GM12878 (cell line): ENCODE data around the gene FLVCR1. TPM values are rescaled to one million over a fixed set of nuclear protein-coding genes. Genes with fewer than 3 reads are reported as not detected.

Source experiments
- ATAC-seq: fragments of 200-7000 bp; cut with Tn5 transposase; 3 replicates; pipeline ENCODE4 v1.9.1; 2020; ENCODE audit warnings: mild to moderate bottlenecking, moderate library complexity
- BruUV-seq: library from RNA; stranded (reverse); fragments of 400-500 nt; replicated peaks from 2 replicates; lab custom pipeline; 2021; lab: Mats Ljungman, UMichigan
- CTCF ChIA-PET: fragments of 300-600 bp; sonication (Branson Sonifier 250); formaldehyde crosslinking; extraction: SDS; loops from one replicate; lab custom pipeline; 2021; ENCODE audit warnings: inconsistent platforms; lab: Yijun Ruan, JAX
- POLR2A ChIA-PET: fragments of 350-600 bp; formaldehyde crosslinking; extraction: SDS; loops from one replicate; lab custom pipeline; 2021; ENCODE audit warnings: inconsistent platforms; lab: Charles Lee
- RAD21 ChIA-PET: fragments of 300-600 bp; sonication (Branson Sonifier 250); formaldehyde crosslinking; loops from one replicate; lab custom pipeline; 2023; ENCODE audit warnings: antibody characterized with exemption; ENCODE audit not compliant: unreplicated experiment; lab: Charles Lee
- SMC1A ChIA-PET: fragments of 300-600 bp; sonication (Branson Sonifier 250); formaldehyde crosslinking; loops from one replicate; lab custom pipeline; 2023; ENCODE audit not compliant: unreplicated experiment, uncharacterized antibody; lab: Charles Lee
- DNase-seq: peaks from one replicate; pipeline ENCODE4 v3.0.0-alpha.2; 2011; ENCODE audit warnings: low read depth, low spot score
- FAIRE-seq: peaks from 3 replicates; lab custom pipeline; 2011; peaks lifted over from hg19 to GRCh38; lab: Jason Lieb, UNC
- H2AFZ ChIP-seq: 2 replicates; pipeline ENCODE4 v1.6.0; 2011; ENCODE audit warnings: low read depth, low read length, control low read depth; ENCODE audit not compliant: control insufficient read depth
- H3K27ac ChIP-seq: 2 replicates; pipeline ENCODE4 v1.5.1; 2011; ENCODE audit warnings: control low read depth; ENCODE audit not compliant: control insufficient read depth, insufficient read depth
- H3K27me3 ChIP-seq, 2 experiments: replicated peaks in 1 of 2; 2 replicates each; pipeline versions ENCODE4 v1.6.0 to v1.6.1; 2011; ENCODE audit warnings: low read length in 1 of 2; ENCODE audit not compliant: control insufficient read depth in 2 of 2, insufficient read depth in 2 of 2
- H3K36me3 ChIP-seq, 2 experiments: 2 replicates each; pipeline ENCODE4 v1.5.1; 2011; ENCODE audit warnings: low read length in 1 of 2; ENCODE audit not compliant: control insufficient read depth in 2 of 2, insufficient read depth in 2 of 2
- H3K4me1 ChIP-seq: 2 replicates; pipeline ENCODE4 v1.6.1; 2011; ENCODE audit warnings: mild to moderate bottlenecking, low read length, moderate library complexity, mixed read lengths; ENCODE audit not compliant: control insufficient read depth, insufficient read depth
- H3K4me2 ChIP-seq: 2 replicates; pipeline ENCODE4 v1.6.0; 2011; ENCODE audit warnings: control low read depth; ENCODE audit not compliant: control insufficient read depth, insufficient read depth
- H3K4me3 ChIP-seq: fragments of 200-600 bp; sonication (generic); 2 replicates; pipeline ENCODE4 v1.5.1; 2016
- H3K79me2 ChIP-seq: 2 replicates; pipeline ENCODE4 v1.6.0; 2011; ENCODE audit warnings: low read length; ENCODE audit not compliant: control insufficient read depth, insufficient read depth
- H3K9ac ChIP-seq: 2 replicates; pipeline ENCODE4 v1.8.0; 2011; ENCODE audit warnings: low read length, control low read depth, mixed read lengths; ENCODE audit not compliant: control insufficient read depth, insufficient read depth
- H3K9me3 ChIP-seq: replicated peaks from 3 replicates; pipeline ENCODE4 v1.5.1; 2011; ENCODE audit warnings: mild to moderate bottlenecking, low read length; ENCODE audit not compliant: control insufficient read depth, insufficient read depth
- H4K20me1 ChIP-seq: 2 replicates; pipeline ENCODE4 v1.6.0; 2011; ENCODE audit not compliant: control insufficient read depth, insufficient read depth
- KLF5 ChIP-seq: fragments of 450-650 bp; IDR thresholded peaks from 2 replicates; pipeline ENCODE4 v1.6.1; 2014; ENCODE audit warnings: mild to moderate bottlenecking; ENCODE audit not compliant: partially characterized antibody
- MEF2B ChIP-seq: fragments of 450-650 bp; IDR thresholded peaks from 2 replicates; pipeline ENCODE4 v1.6.1; 2018; ENCODE audit warnings: mild to moderate bottlenecking, moderate library complexity; ENCODE audit not compliant: partially characterized antibody, poor library complexity, severe bottlenecking
- MXI1 ChIP-seq: fragments of 150-350 bp; IDR thresholded peaks from 2 replicates; pipeline ENCODE4 v1.6.1; 2011; ENCODE audit warnings: low read depth, mild to moderate bottlenecking, inconsistent platforms, low read length, improper control_type of control experiment
- MYB ChIP-seq: fragments of 150-350 bp; IDR thresholded peaks from 2 replicates; pipeline ENCODE4 v1.6.1; 2014; ENCODE audit warnings: mild to moderate bottlenecking, low read depth, low read length, borderline replicate concordance
- NFYA ChIP-seq: IDR thresholded peaks from 2 replicates; pipeline ENCODE4 v1.6.1; 2011; ENCODE audit warnings: low read depth, mild to moderate bottlenecking, low read length, improper control_type of control experiment, borderline replicate concordance
- NR2F1 ChIP-seq: fragments of 450-650 bp; conservative IDR thresholded peaks from 2 replicates; pipeline ENCODE4 v1.6.1; 2017; ENCODE audit warnings: mild to moderate bottlenecking
- RAD51 ChIP-seq: fragments of 450-650 bp; IDR thresholded peaks from 2 replicates; pipeline ENCODE4 v1.6.1; 2016; ENCODE audit warnings: moderate library complexity, mild to moderate bottlenecking, inconsistent platforms
- RUNX3 ChIP-seq: IDR thresholded peaks from 2 replicates; pipeline ENCODE4 v1.6.1; 2012; ENCODE audit warnings: low read length, inconsistent platforms
- SIX5 ChIP-seq: IDR thresholded peaks from 2 replicates; pipeline ENCODE4 v1.6.1; 2011; ENCODE audit warnings: mild to moderate bottlenecking, low read depth, low read length, moderate library complexity; ENCODE audit not compliant: severe bottlenecking
- SRF ChIP-seq, 2 experiments: IDR thresholded peaks; 2 replicates each; pipeline ENCODE4 v1.6.1; 2011; ENCODE audit warnings: low read depth in 2 of 2, low read length in 2 of 2, mild to moderate bottlenecking in 1 of 2, moderate library complexity in 1 of 2
- TCF7 ChIP-seq: IDR thresholded peaks from 2 replicates; pipeline ENCODE4 v1.6.1; 2014; ENCODE audit warnings: antibody characterized with exemption, borderline replicate concordance
- ZNF592 ChIP-seq: fragments of 450-650 bp; IDR thresholded peaks from 2 replicates; pipeline ENCODE4 v1.6.1; 2017; ENCODE audit warnings: mild to moderate bottlenecking, moderate library complexity
- WGBS: methylation state at CpG from one replicate; pipeline ENCODE4 v1.1.6; 2016; ENCODE audit warnings: low lambda C conversion rate; ENCODE audit not compliant: insufficient replicate concordance, insufficient coverage; ENCODE audit errors: missing lambda C conversion rate; 5-methylcytosine and 5-hydroxymethylcytosine counted together
- in situ Hi-C: fragments of 300-500 bp; cut with MboI; formaldehyde crosslinking; loops from 9 replicates; pipeline ENCODE4 v1.14.3; 2018; ENCODE audit warnings: mixed read lengths
- intact Hi-C: fragments of 100-400 bp; cut with micrococcal nuclease; formaldehyde crosslinking; loops from one replicate; pipeline ENCODE4 v1.14.2; 2022; ENCODE audit not compliant: unreplicated experiment
- polyA plus RNA-seq, 11 experiments: library from polyadenylated mRNA; depleted of rRNA in 4 of 11; unstranded in 6 of 11; stranded (reverse) in 5 of 11; fragments of >200 nt; fragmentation: Nextera tagmentation in 4 of 11; fragmentation: Illumina TruSeq in 1 of 11; extraction: Ambion mirVana in 4 of 11; extraction: Trizol in 1 of 11; gene quantifications; 1 replicate in 1 of 11; 2 replicates in 10 of 11; pipeline versions ENCODE4 v1.2.1 to v1.2.3, GENCODE V29; 2011 to 2016; ENCODE audit warnings: inconsistent platforms in 2 of 11, missing spikeins in 2 of 11, low read depth in 1 of 11
- total RNA-seq, 4 experiments: library from RNA; depleted of rRNA in 3 of 4; stranded (reverse); fragments of >200 nt in 3 of 4; fragmentation: Illumina TruSeq in 1 of 4; extraction: Trizol in 1 of 4; gene quantifications; 2 replicates each; pipeline versions ENCODE4 v1.2.1 to v1.2.3, GENCODE V29; 2013 to 2021
- TF ChIP-seq, protein P1 (sequence below): IDR thresholded peaks from 2 replicates; pipeline ENCODE4 v1.6.1; 2012; ENCODE audit warnings: mild to moderate bottlenecking, low read depth, low read length
- TF ChIP-seq, protein P2 (sequence below): fragments of 450-650 bp; IDR thresholded peaks from 2 replicates; pipeline ENCODE4 v1.6.1; 2016; ENCODE audit warnings: mild to moderate bottlenecking

FLVCR1 gene
- total and polyA plus RNA-seq, 10 of the 15 experiments (the other 5 are each of a cell fraction or from before 2014, with no cell fraction given), result 7.1 to 25.2 (median 17.6) TPM

DNA sequence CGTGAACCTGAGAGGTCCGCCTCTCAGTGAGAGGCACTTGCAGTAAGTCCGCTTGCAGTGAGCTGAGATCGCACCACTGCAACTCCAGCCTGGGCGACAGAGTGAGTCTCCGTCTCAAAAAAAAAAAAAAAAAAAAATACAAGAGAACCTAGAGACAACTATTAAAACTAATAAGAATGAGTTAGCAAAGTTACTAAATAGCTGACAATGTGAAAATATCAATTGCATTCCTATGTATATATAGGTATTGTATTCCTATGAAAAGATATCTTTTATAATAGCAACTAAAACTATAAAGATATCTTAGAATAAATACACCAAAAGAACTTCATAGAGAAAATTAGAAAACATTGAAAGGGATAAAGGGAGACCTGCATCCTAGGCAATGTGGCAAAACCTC lies 20.3 kb downstream of the FLVCR1 start:
- ChIA-PET RAD21 (interaction anchor here (0.7 to 1.5 kb wide), 2 partner anchors 45 to 83 kb away, joined by 3 to 7 read pairs; no protein-coding TSS in a partner anchor), SMC1A (interaction anchor here (1.0 to 1.8 kb wide), 3 partner anchors 12 to 117 kb away, joined by 3 to 5 read pairs (median 4); no protein-coding TSS in a partner anchor), CTCF (interaction anchor here (0.6 to 1.1 kb wide), 2 partner anchors 116 to 119 kb away, joined by 3 to 4 read pairs; no protein-coding TSS in a partner anchor), POLR2A (interaction anchor here (0.6 to 0.7 kb wide), 4 partner anchors 15 to 69 kb away, joined by 3 to 5 read pairs (median 3); no protein-coding TSS in a partner anchor)
- Histone ChIP-seq H3K4me2 (no peak overlapping the region), H3K27ac (no peak overlapping the region), H3K79me2 (no peaks in the 10 kb centered on the region; the same call in 1 of the 2 replicates), H3K36me3 (peaks cover 0 to 19% of the 10 kb centered on the region in 2 experiments; a peak in 2 of 4 replicates), H3K4me3 (no peak overlapping the region), H4K20me1 (no peaks in the 10 kb centered on the region), H2AFZ (no peak overlapping the region), H3K4me1 (peaks cover 2% of the 10 kb centered on the region; the same call in 1 of the 2 replicates), H3K27me3 (no peaks in the 10 kb centered on the region), H3K9ac (no peak overlapping the region), H3K9me3 (no peaks in the 10 kb centered on the region)
- WGBS, result 96% methylated on average over 4 of the region's 6 CpGs
- TF ChIP-seq ZNF592 (no peak), MXI1 (no peak), MEF2B (no peak), RUNX3 (no peak), KLF5 (no peak), NFYA (no peak), TCF7 (no peak), NR2F1 (no peak), SIX5 (no peak), SRF (IDR thresholded peaks at IDR 0.05; ENCODE audit: low read depth in 2 of 2, low read length in 2 of 2) (no peak), MYB (no peak), RAD51 (no peak)
- TF ChIP-seq, protein P1, sequence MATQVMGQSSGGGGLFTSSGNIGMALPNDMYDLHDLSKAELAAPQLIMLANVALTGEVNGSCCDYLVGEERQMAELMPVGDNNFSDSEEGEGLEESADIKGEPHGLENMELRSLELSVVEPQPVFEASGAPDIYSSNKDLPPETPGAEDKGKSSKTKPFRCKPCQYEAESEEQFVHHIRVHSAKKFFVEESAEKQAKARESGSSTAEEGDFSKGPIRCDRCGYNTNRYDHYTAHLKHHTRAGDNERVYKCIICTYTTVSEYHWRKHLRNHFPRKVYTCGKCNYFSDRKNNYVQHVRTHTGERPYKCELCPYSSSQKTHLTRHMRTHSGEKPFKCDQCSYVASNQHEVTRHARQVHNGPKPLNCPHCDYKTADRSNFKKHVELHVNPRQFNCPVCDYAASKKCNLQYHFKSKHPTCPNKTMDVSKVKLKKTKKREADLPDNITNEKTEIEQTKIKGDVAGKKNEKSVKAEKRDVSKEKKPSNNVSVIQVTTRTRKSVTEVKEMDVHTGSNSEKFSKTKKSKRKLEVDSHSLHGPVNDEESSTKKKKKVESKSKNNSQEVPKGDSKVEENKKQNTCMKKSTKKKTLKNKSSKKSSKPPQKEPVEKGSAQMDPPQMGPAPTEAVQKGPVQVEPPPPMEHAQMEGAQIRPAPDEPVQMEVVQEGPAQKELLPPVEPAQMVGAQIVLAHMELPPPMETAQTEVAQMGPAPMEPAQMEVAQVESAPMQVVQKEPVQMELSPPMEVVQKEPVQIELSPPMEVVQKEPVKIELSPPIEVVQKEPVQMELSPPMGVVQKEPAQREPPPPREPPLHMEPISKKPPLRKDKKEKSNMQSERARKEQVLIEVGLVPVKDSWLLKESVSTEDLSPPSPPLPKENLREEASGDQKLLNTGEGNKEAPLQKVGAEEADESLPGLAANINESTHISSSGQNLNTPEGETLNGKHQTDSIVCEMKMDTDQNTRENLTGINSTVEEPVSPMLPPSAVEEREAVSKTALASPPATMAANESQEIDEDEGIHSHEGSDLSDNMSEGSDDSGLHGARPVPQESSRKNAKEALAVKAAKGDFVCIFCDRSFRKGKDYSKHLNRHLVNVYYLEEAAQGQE, result no peak
- TF ChIP-seq, protein P2, sequence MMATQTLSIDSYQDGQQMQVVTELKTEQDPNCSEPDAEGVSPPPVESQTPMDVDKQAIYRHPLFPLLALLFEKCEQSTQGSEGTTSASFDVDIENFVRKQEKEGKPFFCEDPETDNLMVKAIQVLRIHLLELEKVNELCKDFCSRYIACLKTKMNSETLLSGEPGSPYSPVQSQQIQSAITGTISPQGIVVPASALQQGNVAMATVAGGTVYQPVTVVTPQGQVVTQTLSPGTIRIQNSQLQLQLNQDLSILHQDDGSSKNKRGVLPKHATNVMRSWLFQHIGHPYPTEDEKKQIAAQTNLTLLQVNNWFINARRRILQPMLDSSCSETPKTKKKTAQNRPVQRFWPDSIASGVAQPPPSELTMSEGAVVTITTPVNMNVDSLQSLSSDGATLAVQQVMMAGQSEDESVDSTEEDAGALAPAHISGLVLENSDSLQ, result no peak
- intact Hi-C loops (no loop called here), in situ Hi-C loops (no loop called here)
- no peak for ATAC-seq
- BruUV-seq, result no TSS peak
- no peak for DNase-seq
- no peak for FAIRE-seq
